Heart left ventricle (tissue), 16 donors: ENCODE results near the gene PPME1. TPM values are rescaled to one million over a fixed set of nuclear protein-coding genes. Genes with fewer than 3 reads are reported as not detected.

ENCODE experiments used
- ATAC-seq, 4 donors: fragments of 200-7000 bp; cut with Tn5 transposase; one replicate each; pipeline ENCODE4 v1.9.1; 2020 to 2022; ENCODE audit warnings: moderate library complexity in 4 of 4, mild to moderate bottlenecking in 3 of 4, moderate number of reproducible peaks in 1 of 4
- DNase-seq, 5 donors: peaks; one replicate each; pipeline ENCODE4 v3.0.0-alpha.2; 2020
- H3K27ac ChIP-seq, 12 donors: fragments of 200-600 bp; sonication (generic) in 4 of 12; one replicate each; pipeline versions ENCODE4 v1.5.0 to v1.8.0; 2016 to 2022; ENCODE audit warnings: mild to moderate bottlenecking in 2 of 12
- H3K27me3 ChIP-seq, 9 donors: fragments of 200-600 bp; sonication (generic) in 2 of 9; one replicate each; pipeline versions ENCODE4 v1.5.1 to v1.8.0; 2016 to 2022; ENCODE audit warnings: mild to moderate bottlenecking in 3 of 9
- H3K36me3 ChIP-seq, 9 donors: fragments of 200-600 bp; sonication (generic) in 2 of 9; one replicate each; pipeline versions ENCODE4 v1.5.0 to v1.8.0; 2018 to 2022; ENCODE audit warnings: mild to moderate bottlenecking in 2 of 9
- H3K4me1 ChIP-seq, 12 donors: fragments of 200-600 bp; sonication (generic) in 4 of 12; one replicate each; pipeline versions ENCODE4 v1.5.0 to v1.8.0; 2016 to 2022; ENCODE audit warnings: mild to moderate bottlenecking in 3 of 12
- H3K4me3 ChIP-seq, 12 donors: fragments of 200-600 bp; sonication (generic) in 4 of 12; one replicate each; pipeline versions ENCODE4 v1.5.0 to v1.8.0; 2017 to 2022; ENCODE audit warnings: mild to moderate bottlenecking in 9 of 12, moderate library complexity in 4 of 12
- H3K9me3 ChIP-seq, 12 donors: fragments of 200-600 bp; sonication (generic) in 4 of 12; one replicate each; pipeline versions ENCODE4 v1.5.0 to v1.8.0; 2016 to 2022; ENCODE audit warnings: mild to moderate bottlenecking in 1 of 12
- POLR2A ChIP-seq, 2 donors: fragments of 450-650 bp; IDR thresholded peaks; one replicate each; pipeline ENCODE4 v1.6.1; 2017; ENCODE audit warnings: antibody characterized with exemption in 2 of 2, mild to moderate bottlenecking in 2 of 2, moderate library complexity in 2 of 2
- WGBS, 4 donors: extraction: QIAGEN DNeasy Blood & Tissue Kit in 2 of 4; methylation state at CpG; one replicate each; pipeline versions ENCODE4 v1.1.5 to v1.1.7; 2013 to 2018; 5-methylcytosine and 5-hydroxymethylcytosine counted together
- intact Hi-C, 10 donors: fragments of 100-400 bp; cut with DNase I; formaldehyde crosslinking; loops; one replicate each; pipeline versions ENCODE4 v1.11.1 to v1.14.2; 2022
- polyA plus RNA-seq, 2 donors: library from polyadenylated mRNA; stranded (reverse); fragments of 200-250 nt; gene quantifications; one replicate each; pipeline ENCODE4 v1.2.3, GENCODE V29; 2013
- total RNA-seq, 9 donors: library from RNA; depleted of rRNA in 2 of 9; stranded (reverse); fragments of >200 nt in 2 of 9; fragmentation: NEBNext Ultra II Directional in 3 of 9; extraction: Animal tissue kit (Norgen Biotek cat#: 25700) in 3 of 9; gene quantifications; one replicate each; pipeline versions ENCODE4 v1.1.0 to v1.2.4, GENCODE V29; 2016 to 2023
- TF ChIP-seq, protein P1 (sequence below), 12 donors: fragments of 200-600 bp; sonication (generic) in 4 of 12; IDR thresholded peaks; one replicate each; pipeline versions ENCODE4 v1.5.0 to v1.8.0; 2018 to 2022; ENCODE audit warnings: antibody characterized with exemption in 12 of 12, mild to moderate bottlenecking in 5 of 12
- donor health status: ischemic (EF 13 %, LVEDD 7.1; RV severe dilation, severe dysfunction).
- donor health status: healthy with polysubstance abuse.
- donor health status: DM: no; HTN: yes; CAD: no.
- donor health status: DM: no; HTN: no; CAD: no.
- donor health status: ischemic (EF 25% LVEDD 6.9; RV normal size, moderate dysfunction).
- donor health status: ischemic (EF 25% LVEDD 5.7; RV mildly dilated, moderate dysfunction).
- donor health status: healthy.
- donor health status: DM: yes; HTN: yes; CAD: no.
- donor health status: ischemic (EF 35%, LVEDD 5.7; RV mildly dilated, moderate dysfunction).
- donor health status: nonischemic (EF 11% LVEDD 7.7; RV severe dilation, severe dysfunction).
- donor health status: DM: yes; HTN: yes; CAD: no.
- donor health status: PGD.
- donor health status: ischemic (EF 29% LVEDD 5.4; RV normal size, mild dysfunction).
- donor health status: nonischemic (EF 23%, LVEDD 6.1; RV moderate dilation, normal function).

PPME1 gene
- total and polyA plus RNA-seq, 11 donors: 21.3 to 40.5 (median 28.5) TPM

DNA sequence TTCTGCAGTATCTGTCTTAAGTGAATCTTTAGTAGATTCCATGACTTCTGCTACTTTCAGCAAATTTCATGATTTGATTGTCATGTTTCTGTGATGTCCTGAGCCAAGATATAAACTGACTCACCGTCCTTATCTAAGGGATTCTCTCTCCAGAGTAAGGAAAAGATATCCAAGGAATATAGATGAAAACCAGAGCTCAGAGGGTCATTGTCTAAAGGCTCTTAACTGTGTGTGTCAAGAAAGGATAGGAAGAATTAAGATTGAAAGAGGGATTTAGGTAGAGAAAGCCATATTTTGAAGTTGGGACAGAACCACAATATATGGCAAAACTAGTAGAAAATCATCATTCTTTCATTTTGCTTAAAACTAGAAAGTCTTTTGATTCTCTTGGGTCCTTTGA, 50.7 kb downstream of the PPME1 start:
- no peak for DNase-seq
- no peaks in the 10 kb centered on the region for H3K9me3 ChIP-seq
- ATAC-seq: no peak
- no peak overlapping the region for H3K4me3 ChIP-seq
- H3K27me3 ChIP-seq: no peaks in the 10 kb centered on the region
- no peak overlapping the region for H3K27ac ChIP-seq
- WGBS, 4 donors: 20 to 31% (median 26%) methylated on average over 1 of the region's 1 CpG
- peaks cover 0 to 5% (median 0%) of the 10 kb centered on the region in 12 donors for H3K4me1 ChIP-seq
- no peak for TF ChIP-seq POLR2A (IDR thresholded peaks at IDR 0.05)
- TF ChIP-seq, protein P1, sequence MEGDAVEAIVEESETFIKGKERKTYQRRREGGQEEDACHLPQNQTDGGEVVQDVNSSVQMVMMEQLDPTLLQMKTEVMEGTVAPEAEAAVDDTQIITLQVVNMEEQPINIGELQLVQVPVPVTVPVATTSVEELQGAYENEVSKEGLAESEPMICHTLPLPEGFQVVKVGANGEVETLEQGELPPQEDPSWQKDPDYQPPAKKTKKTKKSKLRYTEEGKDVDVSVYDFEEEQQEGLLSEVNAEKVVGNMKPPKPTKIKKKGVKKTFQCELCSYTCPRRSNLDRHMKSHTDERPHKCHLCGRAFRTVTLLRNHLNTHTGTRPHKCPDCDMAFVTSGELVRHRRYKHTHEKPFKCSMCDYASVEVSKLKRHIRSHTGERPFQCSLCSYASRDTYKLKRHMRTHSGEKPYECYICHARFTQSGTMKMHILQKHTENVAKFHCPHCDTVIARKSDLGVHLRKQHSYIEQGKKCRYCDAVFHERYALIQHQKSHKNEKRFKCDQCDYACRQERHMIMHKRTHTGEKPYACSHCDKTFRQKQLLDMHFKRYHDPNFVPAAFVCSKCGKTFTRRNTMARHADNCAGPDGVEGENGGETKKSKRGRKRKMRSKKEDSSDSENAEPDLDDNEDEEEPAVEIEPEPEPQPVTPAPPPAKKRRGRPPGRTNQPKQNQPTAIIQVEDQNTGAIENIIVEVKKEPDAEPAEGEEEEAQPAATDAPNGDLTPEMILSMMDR (IDR thresholded peaks at IDR 0.05): no peak
- intact Hi-C loops: no loop called here
- H3K36me3 ChIP-seq: peaks cover 0 to 10% (median 3%) of the 10 kb centered on the region in 9 donors

DNA sequence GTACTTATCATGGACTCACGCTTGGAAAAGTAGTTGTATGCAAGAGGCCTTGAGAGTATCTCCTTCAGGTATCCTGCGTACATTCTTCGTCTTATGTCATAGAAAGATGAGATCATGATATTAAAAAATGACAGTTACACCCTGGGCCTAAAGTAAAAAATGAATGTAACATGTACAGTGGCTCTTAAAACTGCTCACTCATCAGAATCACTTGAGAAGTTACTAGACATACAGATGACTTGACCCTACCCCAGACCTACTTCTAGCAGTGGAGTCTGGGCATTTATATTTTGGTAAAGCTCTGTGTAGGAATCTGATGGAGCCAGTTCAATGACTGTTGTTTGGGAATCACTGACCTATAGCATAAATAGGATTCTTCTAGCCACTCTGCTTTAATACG, 54.5 kb downstream of the PPME1 start:
- Histone ChIP-seq H3K4me1 (peaks cover 0 to 15% (median 5%) of the 10 kb centered on the region in 12 donors), H3K27me3 (no peaks in the 10 kb centered on the region), H3K9me3 (no peaks in the 10 kb centered on the region), H3K4me3 (no peak overlapping the region), H3K36me3 (peaks cover 0 to 19% (median 11%) of the 10 kb centered on the region in 9 donors), H3K27ac (no peak overlapping the region)
- ATAC-seq: no peak
- 96 to 98% (median 96%) methylated on average over 4 of the region's 4 CpGs for WGBS, 4 donors
- TF ChIP-seq, protein P1 (IDR thresholded peaks at IDR 0.05): no peak
- TF ChIP-seq POLR2A (IDR thresholded peaks at IDR 0.05): no peak
- intact Hi-C loops: no loop called here
- no peak for DNase-seq

- intact Hi-C loops: no loop called here
- Histone ChIP-seq H3K9me3 (no peaks in the 10 kb centered on the region), H3K27me3 (no peaks in the 10 kb centered on the region), H3K4me3 (no peak overlapping the region), H3K36me3 (peaks cover 0 to 33% (median 23%) of the 10 kb centered on the region in 9 donors), H3K4me1 (peaks cover 0 to 15% (median 5%) of the 10 kb centered on the region in 12 donors), H3K27ac (peak overlapping the region in 5 of 12 donors; percentile 8 to 54 (median 15))
- TF ChIP-seq, protein P1 (IDR thresholded peaks at IDR 0.05): peak in 1 of 12 donors; percentile 4
- no peak for TF ChIP-seq POLR2A (IDR thresholded peaks at IDR 0.05)
- 42 to 58% (median 52%) methylated on average over 2 of the region's 2 CpGs for WGBS, 4 donors
- ATAC-seq: peak; percentile 65 to 83 (median 76)
- DNase-seq: peak in 2 of 5 donors; percentile 15 to 29
Observed at GRCh38 chr11:74226907-74227306, 55.8 kb downstream of the PPME1 start.

GRCh38 chr11:74232311-74232950, 61.3 kb downstream of the PPME1 start:
- Histone ChIP-seq H3K4me1 (peaks cover 0 to 11% (median 0%) of the 10 kb centered on the region in 12 donors), H3K9me3 (no peaks in the 10 kb centered on the region), H3K36me3 (peaks cover 0 to 74% (median 55%) of the 10 kb centered on the region in 9 donors), H3K27ac (no peak overlapping the region), H3K27me3 (no peaks in the 10 kb centered on the region), H3K4me3 (no peak overlapping the region)
- intact Hi-C loops: no loop called here
- 77 to 86% (median 79%) methylated on average over 6 of the region's 6 CpGs for WGBS, 4 donors
- peak in 1 of 4 donors; percentile 23 for ATAC-seq
- no peak for DNase-seq
- TF ChIP-seq POLR2A (IDR thresholded peaks at IDR 0.05): no peak
- TF ChIP-seq, protein P1 (IDR thresholded peaks at IDR 0.05): no peak
